ENCODE measurements around the gene PGLYRP4.

PGLYRP4 gene

DNA sequence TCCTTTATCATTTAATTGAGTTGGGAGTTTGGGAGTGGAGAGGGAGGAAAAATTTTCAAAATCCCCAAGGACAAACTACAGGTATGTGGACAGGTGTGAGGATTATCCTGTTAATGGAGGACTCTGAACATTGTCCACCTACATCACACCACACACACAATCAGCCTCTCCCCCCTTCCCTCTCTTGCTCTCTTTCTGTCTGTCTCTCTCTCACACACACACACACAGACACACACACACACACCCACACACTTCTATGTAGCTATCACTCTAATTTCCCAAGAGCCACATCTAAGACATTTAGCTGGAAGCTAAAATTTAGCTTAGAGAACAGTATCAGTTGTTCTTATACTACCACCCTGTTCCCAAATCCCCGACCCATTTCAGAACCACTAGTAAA lies 40.8 kb upstream of the PGLYRP4 start:
- no peak overlapping the region for H3K27ac ChIP-seq
- no peak for TF ChIP-seq ZFX (IDR thresholded peaks at IDR 0.05; ENCODE audit: borderline replicate concordance)
- TF ChIP-seq, protein P1, sequence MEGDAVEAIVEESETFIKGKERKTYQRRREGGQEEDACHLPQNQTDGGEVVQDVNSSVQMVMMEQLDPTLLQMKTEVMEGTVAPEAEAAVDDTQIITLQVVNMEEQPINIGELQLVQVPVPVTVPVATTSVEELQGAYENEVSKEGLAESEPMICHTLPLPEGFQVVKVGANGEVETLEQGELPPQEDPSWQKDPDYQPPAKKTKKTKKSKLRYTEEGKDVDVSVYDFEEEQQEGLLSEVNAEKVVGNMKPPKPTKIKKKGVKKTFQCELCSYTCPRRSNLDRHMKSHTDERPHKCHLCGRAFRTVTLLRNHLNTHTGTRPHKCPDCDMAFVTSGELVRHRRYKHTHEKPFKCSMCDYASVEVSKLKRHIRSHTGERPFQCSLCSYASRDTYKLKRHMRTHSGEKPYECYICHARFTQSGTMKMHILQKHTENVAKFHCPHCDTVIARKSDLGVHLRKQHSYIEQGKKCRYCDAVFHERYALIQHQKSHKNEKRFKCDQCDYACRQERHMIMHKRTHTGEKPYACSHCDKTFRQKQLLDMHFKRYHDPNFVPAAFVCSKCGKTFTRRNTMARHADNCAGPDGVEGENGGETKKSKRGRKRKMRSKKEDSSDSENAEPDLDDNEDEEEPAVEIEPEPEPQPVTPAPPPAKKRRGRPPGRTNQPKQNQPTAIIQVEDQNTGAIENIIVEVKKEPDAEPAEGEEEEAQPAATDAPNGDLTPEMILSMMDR (IDR thresholded peaks at IDR 0.05) = no peak

DNA sequence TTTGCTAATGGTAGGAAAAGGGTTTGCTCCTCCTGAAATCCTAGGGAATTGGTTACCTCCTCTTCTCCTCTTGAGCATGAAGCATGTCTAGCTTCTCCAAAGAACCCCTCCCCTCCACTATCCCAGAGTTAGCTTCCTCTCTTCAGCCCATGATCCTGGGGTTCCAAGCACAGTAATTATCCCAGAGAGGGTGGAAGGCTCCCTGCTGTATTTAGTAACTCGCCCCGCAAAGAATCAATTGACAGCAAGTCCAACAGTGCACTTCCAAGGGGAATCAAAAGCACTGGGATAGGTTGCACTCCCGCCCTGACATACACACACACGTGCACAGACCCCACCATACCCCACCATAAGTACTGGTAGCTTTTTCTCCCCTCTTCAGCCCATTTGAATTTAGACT lies 39.1 kb upstream of the PGLYRP4 start:
- no peak overlapping the region for H3K27ac ChIP-seq
- TF ChIP-seq, protein P1 (IDR thresholded peaks at IDR 0.05) = no peak
- no peak for TF ChIP-seq ZFX (IDR thresholded peaks at IDR 0.05; ENCODE audit: borderline replicate concordance)

DNA sequence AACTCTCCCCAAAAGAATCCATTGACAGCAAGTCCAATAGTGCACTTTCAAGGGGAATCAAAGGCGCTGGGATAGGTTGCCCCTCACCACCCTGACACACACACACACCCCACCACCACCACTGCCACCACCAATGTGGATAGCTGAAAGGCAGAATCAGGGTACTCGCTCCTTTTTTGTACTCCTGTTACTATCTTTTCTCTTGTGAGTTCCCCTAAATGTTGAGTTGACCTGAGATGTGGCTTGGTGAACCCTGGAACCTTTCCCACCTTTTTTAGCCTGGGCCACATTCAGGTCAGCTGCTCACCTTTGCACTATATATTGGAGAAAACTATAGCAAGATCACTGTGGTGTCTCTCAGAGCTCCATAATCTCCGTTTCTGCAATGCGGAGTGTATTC lies 38.4 kb upstream of the PGLYRP4 start:
- no peak overlapping the region for H3K27ac ChIP-seq
- no peak for TF ChIP-seq ZFX (IDR thresholded peaks at IDR 0.05; ENCODE audit: borderline replicate concordance)
- TF ChIP-seq, protein P1 (IDR thresholded peaks at IDR 0.05) = no peak

DNA sequence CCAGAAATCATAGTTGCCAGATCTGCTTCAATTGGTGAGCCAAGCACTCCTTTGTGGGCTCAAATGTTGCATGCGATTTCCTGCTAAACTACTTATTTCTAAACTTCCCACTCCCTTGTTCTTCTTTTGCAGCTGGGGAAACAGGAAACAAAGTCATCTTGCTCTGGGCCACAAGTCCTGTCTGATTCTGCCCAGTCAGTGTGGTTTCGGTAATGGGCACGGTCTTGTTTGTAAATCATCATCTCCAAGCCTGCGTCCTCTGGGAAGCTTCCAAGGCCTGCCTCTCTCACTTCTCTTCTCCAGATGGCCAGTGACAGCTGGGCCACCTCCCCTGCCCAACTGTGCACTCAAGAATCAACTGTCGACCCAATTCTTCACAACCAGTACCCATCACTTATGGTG lies 37.9 kb upstream of the PGLYRP4 start:
- no peak overlapping the region for H3K27ac ChIP-seq
- TF ChIP-seq, protein P1 (IDR thresholded peaks at IDR 0.05) = no peak
- no peak for TF ChIP-seq ZFX (IDR thresholded peaks at IDR 0.05; ENCODE audit: borderline replicate concordance)

DNA sequence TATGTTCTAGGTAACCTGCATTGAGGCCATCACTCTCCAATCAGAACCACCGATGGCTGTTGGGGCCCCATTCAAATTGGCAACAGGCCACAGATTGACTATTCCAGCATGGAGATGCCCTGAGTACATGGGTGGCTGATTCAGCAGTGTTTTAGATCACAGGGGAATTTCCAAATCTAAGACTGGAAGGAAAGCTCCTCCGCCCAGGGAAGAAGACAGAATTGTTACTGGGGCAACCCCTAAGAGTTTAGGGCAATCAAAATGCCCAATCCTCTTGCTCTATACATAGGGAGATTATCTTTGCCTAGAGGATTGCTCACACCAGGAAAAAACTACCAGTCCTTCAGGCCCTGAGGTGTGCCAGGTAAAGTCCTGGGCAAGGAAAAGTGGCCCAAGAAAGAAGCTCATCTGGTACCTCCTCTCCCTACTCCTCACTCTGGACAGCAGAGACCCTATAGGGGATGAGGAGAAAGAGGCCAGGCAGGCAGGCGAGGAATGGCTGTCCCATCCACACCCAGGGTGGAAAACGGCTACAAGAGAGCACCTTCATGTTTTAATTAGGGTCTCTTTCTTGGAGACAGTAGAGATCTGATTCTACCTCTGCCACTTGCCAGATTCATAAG lies 36.4 kb upstream of the PGLYRP4 start:
- no peak overlapping the region for H3K27ac ChIP-seq
- TF ChIP-seq, protein P1 (IDR thresholded peaks at IDR 0.05) = no peak
- no peak for TF ChIP-seq ZFX (IDR thresholded peaks at IDR 0.05; ENCODE audit: borderline replicate concordance)

DNA sequence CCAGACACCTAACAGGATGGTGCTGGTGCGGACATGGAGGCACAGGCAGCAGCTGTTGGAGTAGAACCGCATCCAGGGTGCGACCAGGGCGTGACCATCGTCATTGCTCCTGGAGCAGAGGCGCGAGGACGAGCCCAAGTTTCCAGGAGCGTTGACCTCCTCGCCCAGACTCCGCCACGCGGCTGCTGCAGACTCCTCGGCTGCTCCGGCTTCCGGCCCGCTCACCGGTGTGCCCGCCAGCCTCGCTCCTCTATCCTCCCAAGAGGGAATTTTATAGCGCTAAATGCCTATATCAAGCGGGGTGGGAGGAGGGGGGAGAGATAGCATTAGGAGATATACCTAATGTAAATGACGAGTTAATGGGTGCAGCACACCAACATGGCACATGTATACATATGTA lies 32.1 kb upstream of the PGLYRP4 start:
- H3K27ac ChIP-seq = no peak overlapping the region
- TF ChIP-seq, protein P1 (IDR thresholded peaks at IDR 0.05) = no peak
- TF ChIP-seq ZFX (IDR thresholded peaks at IDR 0.05; ENCODE audit: borderline replicate concordance) = no peak

DNA sequence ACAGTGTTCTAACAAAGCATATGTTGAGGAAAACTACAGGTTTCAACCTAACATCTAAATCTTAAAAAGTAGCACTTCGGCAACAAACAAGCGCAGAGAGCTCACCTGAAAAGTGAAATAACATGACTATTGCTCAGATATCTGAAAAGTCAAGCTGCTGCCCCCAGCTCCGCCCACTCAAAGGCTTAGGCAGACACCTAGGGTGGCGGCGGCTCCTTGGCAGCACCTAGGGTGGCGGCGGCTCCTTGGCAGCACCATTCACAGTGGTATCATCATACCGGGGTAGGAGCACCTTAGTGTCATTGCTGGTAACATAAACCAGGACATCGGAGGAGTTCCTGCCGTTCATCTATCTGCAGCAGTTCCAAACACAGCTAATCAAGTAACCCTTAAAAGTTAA lies 30.9 kb upstream of the PGLYRP4 start:
- no peak overlapping the region for H3K27ac ChIP-seq
- TF ChIP-seq, protein P1 (IDR thresholded peaks at IDR 0.05) = no peak
- no peak for TF ChIP-seq ZFX (IDR thresholded peaks at IDR 0.05; ENCODE audit: borderline replicate concordance)

All from 22Rv1 (cell line).